AG08395 (cell line): ENCODE data around the gene SULT1A1.
"Not testable (repeated sequence)": the region's sequence is repeated elsewhere in the genome, so short reads cannot be mapped to it uniquely, and the experiment has no call there.

Experiments used
- DNase-seq: peaks from one replicate; pipeline ENCODE4 v3.0.0; 2012; ENCODE audit warnings: mixed read lengths, low spot score

Gene SULT1A1

DNA sequence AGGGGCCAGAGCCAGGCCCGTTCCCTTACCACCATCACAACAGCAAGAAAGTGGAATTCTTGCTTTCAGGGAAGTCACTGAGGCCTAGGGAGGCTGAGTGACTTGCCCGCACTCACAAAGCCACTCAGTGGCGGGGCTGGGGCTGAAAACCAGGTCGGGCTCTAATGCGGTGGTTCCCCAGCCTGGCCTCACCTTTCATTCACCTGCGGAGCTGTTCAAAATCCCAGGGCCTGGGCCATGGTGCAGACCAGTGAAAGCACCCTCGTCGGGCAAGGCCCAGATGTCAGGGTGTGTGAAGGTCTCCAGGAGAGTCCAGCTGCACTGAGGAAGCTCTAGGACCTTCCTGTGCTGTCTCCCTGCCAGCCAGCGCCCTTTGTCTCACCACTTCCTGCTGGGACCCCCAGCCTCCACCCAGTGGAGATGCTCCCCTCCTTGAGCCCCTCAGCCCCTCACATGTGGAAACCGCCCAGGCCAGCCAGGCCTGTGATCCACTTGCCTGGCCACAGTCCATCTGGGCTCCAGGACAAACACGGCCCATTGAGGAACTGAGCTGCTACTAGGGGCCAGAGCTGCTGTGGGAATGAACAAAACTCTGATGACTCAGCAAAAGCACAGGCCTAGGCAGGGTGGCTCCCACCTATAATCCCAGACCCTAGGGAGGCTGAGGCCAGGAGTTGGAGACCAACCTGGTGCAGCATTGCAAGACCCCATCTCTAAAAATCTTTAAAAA is 812 bp downstream of the SULT1A1 start:
- DNase-seq: not testable (repeated sequence)

GRCh38 chr16:28608496-28608808 is 1.4 kb downstream of the SULT1A1 start:
- DNase-seq: not testable (repeated sequence)

GRCh38 chr16:28607681-28608495 is 2.0 kb downstream of the SULT1A1 start:
- not testable (repeated sequence) for DNase-seq

DNA sequence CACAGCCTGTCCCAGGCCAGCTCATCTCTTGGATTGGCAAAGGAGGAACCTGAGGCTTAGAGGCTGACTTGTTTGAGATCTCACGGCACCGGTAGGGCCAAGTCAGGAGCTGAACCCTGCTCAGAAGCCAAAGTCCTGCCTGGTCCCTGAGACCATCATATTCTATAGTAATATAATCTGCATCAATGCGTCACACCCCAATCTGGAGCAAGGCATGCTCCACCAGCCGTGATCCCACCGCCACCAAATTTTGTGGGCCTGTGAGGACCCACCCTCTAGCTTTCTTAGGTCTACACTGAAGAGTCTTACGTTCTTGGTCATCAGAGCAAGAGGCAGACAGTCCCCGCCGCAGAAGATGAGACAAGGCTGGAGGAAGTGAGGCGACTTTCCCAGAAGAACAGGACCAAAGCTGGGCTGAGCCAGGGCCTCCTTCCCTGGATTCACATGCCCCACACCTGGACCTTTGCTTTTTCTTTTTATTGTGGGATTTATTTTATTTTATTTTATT is 2.7 kb downstream of the SULT1A1 start:
- DNase-seq: no peak

- DNase-seq: no peak
Observed at GRCh38 chr16:28606291-28607115, 3.3 kb downstream of the SULT1A1 start.

- DNase-seq: no peak
Observed at GRCh38 chr16:28604186-28604565, 5.7 kb downstream of the SULT1A1 start.

DNA sequence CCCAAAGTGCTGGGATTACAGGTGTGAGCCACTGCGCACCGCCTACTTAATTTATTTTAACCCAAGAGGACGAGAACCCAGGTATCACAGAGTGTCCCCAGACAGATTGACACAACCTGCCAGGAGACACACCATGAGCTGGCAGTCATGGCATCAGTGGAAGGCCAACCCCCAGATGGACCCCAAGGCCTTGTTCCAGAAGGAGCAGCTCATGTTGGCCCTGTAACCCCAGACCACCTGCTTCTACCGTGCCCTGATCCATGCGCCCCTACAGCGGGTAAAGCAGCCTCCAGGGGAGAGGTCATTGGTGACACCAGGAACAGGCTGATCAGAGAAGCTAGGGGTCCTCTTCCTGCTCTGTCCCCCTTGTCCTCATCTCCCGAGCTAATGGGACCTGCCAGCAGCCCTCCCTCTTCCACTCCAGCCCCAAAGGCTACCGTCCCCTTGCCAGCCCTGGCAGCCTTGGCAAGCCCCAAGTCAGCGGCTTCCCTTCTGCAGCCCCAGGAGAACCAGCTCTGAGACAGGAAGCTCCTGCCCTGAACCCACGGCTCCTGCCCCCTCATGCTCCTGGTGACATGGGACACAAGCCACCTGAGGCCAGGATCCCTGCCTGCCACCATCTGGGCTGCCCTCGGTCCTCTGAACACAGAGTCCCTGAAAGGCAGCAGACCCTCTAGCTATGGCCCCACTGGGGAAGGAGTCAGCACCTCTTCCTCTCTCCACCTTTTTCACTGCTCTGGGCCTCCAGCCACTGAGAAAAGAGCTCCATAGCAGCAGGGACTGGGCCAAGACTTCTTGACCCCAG is 6.3 kb downstream of the SULT1A1 start:
- DNase-seq: no peak

DNA sequence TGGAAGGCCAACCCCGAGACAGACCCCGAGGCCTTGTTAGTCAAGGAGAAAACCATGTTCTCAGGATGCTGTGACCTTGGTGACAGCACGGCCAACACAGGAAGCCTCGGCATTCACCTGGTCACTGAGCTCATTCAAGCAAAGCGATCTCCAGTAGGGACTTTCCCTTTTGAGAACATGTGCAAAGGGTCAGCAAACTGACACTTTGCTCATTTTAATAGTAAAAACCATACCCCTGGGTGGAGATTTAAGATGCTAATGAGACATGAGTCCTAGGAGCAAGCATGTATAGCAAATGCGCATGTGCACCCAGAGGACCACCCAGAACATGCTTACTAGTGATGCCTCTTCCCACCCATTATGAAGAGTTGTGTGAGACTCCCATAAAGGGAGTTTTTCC is 7.3 kb downstream of the SULT1A1 start:
- DNase-seq: no peak

- DNase-seq: not testable (repeated sequence)
Observed at GRCh38 chr16:28602062-28602461, 7.8 kb downstream of the SULT1A1 start.

DNA sequence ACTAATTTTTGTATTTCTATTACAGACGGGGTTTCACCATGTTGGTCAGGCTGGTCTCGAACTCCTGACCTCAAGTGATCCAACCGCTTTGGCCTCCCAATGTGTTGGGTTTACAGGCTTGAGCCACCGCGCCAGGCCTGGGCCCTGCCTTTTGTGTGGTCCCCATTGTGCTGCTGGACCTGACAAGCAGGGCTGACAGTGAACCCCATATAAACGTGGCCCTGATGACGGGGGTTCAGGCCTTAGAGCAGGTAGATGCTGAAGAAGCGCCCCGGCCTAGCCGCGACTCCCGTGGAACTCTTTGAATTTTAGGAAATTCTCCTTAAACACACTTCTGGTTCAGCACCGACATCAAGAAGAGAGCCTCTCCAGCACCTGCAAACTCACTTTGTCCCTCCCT is 8.3 kb downstream of the SULT1A1 start:
- not testable (repeated sequence) for DNase-seq

GRCh38 chr16:28600965-28601364 is 8.9 kb downstream of the SULT1A1 start:
- not testable (repeated sequence) for DNase-seq

DNA sequence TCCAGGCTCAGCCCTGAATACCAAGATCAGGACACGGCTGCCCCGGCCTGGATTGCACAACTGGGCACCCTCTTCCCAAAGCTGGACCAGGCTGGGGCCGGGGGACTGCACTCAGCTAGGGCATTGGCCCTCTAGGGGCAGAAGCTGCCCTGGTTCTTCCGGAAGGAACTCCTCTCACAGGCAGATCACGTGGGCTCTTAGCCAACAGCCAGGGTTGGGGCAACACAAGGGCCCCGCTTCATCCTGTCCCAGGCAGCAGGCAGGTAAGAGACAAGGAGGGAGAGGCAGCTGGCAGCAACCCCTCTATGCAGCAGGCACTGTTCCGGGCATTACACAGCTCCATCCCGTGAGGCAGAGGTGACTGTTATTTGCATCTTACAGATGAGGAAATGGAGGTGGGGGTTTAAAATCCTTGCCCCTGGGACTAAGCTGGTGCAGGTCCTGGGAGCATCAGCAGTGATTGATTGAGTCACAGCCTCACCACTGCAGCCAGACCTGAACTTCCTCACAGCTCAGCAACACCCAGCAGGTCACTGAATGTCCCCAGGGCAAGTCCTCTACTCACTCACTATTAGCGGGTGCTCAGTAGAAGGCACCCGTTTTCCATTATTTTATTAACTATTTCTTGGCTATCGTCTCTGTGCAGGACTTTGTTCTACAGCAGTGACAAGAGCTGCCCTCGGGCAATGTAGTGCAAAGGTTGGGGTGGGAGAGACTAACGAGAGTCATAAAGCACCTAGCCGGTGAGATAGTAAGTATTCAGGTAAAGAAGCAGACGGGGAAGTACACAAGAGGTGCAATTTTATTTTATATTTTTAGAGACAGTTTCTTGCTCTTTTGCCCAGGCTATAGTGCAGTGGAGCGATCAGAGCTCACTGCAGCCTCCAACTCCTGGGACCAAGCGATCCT is 10.2 kb downstream of the SULT1A1 start:
- DNase-seq: not testable (repeated sequence)

DNA sequence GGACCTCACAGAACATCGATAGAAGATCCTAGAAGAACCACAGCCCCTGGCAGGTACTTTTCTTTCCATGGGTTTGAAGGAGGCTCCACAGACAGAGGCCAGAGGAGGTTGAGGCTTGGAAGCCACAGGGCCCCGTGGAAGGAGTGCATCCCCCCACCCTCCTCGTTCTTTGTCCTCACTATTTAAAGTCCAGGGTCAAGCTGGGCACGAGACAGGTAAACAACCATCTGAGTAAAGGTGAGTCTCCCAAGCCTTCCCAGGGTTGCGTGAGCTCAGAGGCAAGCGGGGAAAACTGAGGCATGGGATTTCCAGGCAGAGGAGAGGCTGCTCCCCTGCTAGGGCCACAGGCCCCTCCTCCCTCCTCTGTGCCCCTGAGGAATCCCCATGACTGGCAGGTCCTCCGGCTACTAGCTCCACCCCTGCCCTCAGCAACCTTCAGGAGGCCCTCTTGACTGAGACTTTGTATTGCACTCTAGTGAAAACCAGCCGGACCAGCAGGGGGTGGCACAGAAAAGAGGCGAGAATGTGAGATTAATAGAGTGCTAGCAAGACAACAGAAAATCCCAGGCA is 12.1 kb downstream of the SULT1A1 start:
- no peak for DNase-seq

GRCh38 chr16:28596840-28597691 is 12.8 kb downstream of the SULT1A1 start, which contains the start of gene SULT1A2:
TSS of gene SULT1A2 (minus strand) at chr16:28597050. CDS start at chr16:28595930, 1,120 bp downstream.
- no peak for DNase-seq

GRCh38 chr16:28596115-28596630 is 13.7 kb downstream of the SULT1A1 start:
- DNase-seq: no peak

DNA sequence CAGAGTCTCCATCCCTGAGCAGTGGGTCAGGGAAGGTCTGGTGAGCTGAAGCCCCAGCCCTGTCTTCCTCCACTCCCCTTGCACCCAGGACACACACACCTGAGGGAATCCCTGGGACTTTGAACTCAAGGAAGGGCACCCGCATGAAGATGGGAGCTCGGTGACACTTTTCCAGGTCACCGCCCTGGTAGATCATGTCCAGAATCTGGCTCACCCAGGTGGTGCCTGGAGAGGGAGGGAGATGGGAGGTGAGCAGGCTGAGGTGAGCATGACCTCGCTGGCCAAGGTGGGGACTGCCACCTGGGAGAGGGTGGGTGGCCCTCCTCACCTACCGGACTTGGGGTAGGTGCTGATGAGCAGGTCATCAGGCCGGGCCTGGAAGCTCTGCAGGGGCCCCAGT is 14.4 kb downstream of the SULT1A1 start:
- not testable (repeated sequence) for DNase-seq

- no peak for DNase-seq
Observed at GRCh38 chr16:28592979-28593553, 16.8 kb downstream of the SULT1A1 start.

DNA sequence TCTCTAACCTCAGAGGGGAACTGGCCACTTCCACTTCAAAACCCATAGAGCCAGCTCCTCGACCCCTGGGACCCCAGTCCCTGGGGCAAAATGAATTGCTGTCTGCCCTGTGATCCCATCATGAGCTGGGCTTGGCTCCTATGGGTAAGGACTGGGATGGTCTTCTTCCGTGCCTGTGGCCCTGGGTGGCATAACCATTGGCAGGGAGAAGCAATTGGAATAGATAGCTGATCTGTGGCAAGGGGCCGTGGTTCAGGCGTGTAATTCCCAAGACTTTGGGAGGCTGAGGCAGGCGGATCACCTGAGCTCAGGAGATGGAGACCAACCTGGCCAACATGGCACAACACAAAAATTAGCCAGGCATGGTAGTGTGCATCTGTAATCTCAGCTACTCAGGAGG is 17.3 kb downstream of the SULT1A1 start:
- DNase-seq: no peak
